ENCODE measurements around the gene ARF1. TPM values are rescaled to one million over a fixed set of nuclear protein-coding genes. Genes with fewer than 3 reads are reported as not detected.

The ARF1 gene
- total RNA-seq, 1 experiment from 2014 or later = 330 TPM

- TF ChIP-seq ERG (CRISPR knock-in tag; IDR thresholded peaks at IDR 0.05) (no peak), NR2C2 (CRISPR knock-in tag; IDR thresholded peaks at IDR 0.05) (no peak), ARID4B (CRISPR knock-in tag; IDR thresholded peaks at IDR 0.05; ENCODE audit: borderline replicate concordance) (no peak), FOXP1 (CRISPR knock-in tag; IDR thresholded peaks at IDR 0.05; ENCODE audit: borderline replicate concordance) (no peak), SMAD3 (CRISPR knock-in tag; IDR thresholded peaks at IDR 0.05; ENCODE audit: borderline replicate concordance) (no peak), CREB1 (CRISPR knock-in tag; IDR thresholded peaks at IDR 0.05) (no peak), ATF3 (CRISPR knock-in tag; conservative IDR thresholded peaks at IDR 0.05) (no peak), ZBTB21 (CRISPR knock-in tag; IDR thresholded peaks at IDR 0.05; ENCODE audit: borderline replicate concordance) (no peak), IRF1 (CRISPR knock-in tag; IDR thresholded peaks at IDR 0.05) (no peak)
Measured at GRCh38 chr1:228143480-228144192, 61.1 kb downstream of the ARF1 start (continued).

- POLR2A ChIA-PET = no interaction called here
- CTCF ChIA-PET = interaction anchor here (1.1 to 1.2 kb wide), 2 partner anchors 14 to 21 kb away, joined by 3 read pairs; no protein-coding TSS in a partner anchor
- H3K9me3 Mint-ChIP-seq = no peaks in the 10 kb centered on the region
- ATAC-seq (no peak), DNase-seq (ENCODE audit: low spot score) (no peak)
- no peak overlapping the region for H3K4me3 Mint-ChIP-seq
- H3K27me3 Mint-ChIP-seq (ENCODE audit: low read depth) = no peaks in the 10 kb centered on the region
- no peak overlapping the region for H3K27ac Mint-ChIP-seq
- H3K36me3 Mint-ChIP-seq = no peaks in the 10 kb centered on the region
- H3K4me1 Mint-ChIP-seq = peaks cover 7% of the 10 kb centered on the region; the same call in 1 of the 2 replicates
- no peak for TF ChIP-seq ZNF671 (CRISPR knock-in tag; IDR thresholded peaks at IDR 0.05)
- TF ChIP-seq RORB (CRISPR knock-in tag; IDR thresholded peaks at IDR 0.05) = no peak
- TF ChIP-seq FOXP1 (CRISPR knock-in tag; IDR thresholded peaks at IDR 0.05; ENCODE audit: borderline replicate concordance) = no peak
- TF ChIP-seq FOXP4 (CRISPR knock-in tag; IDR thresholded peaks at IDR 0.05) = no peak
- TF ChIP-seq PRDM15 (CRISPR knock-in tag; IDR thresholded peaks at IDR 0.05) = no peak
- TF ChIP-seq SMAD4 (CRISPR knock-in tag; IDR thresholded peaks at IDR 0.05) = no peak
- no peak for TF ChIP-seq ATF2 (CRISPR knock-in tag; IDR thresholded peaks at IDR 0.05; ENCODE audit: borderline replicate concordance, low read depth)
- no peak for TF ChIP-seq NFYB (CRISPR knock-in tag; conservative IDR thresholded peaks at IDR 0.05; ENCODE audit: low read depth)
- no peak for TF ChIP-seq NFATC4 (CRISPR knock-in tag; IDR thresholded peaks at IDR 0.05)
Measured at GRCh38 chr1:228144193-228144992, 61.9 kb downstream of the ARF1 start.

Data from WTC11 (cell line).